Measurements from ENCODE around the gene NR4A1. TPM values are rescaled to one million over a fixed set of nuclear protein-coding genes. Genes with fewer than 3 reads are reported as not detected.
A peak's percentile ranks its signal among the peaks of the same experiment; 100 is the strongest.

The NR4A1 gene
- total RNA-seq, 1 experiment from 2014 or later, result 5.6 TPM

DNA sequence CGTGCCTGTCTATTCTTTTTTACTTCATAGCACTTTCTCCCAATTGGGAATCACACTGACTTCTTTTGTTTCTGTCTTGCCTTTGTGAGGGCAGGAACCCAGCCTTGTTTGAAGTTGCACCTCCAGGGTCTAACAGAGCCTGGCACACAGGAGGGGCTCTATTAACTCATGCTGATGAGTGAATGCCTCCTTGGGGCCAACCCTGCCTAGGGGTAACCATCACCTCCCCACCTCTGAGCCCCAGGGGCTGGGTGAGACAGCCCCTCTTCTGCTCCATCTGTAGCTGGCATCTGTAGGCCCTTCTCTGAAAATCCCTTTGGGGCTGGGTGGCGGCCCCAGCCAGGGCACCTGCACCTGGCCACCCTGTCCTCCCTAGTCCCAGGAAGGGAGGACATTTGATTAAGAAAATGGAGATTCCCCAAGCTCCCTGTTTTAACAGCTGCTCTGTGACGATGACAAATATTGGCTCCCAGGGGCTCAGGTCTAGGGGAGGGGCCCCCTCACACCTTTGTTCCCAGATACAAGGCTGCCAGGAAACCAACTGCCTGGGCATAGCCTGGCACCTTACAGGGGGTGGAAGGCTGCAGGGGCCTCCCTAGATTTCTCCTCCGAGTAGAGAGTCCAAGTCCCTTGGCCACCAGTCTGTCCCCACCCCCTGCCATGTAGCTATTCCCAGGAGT is 32.7 kb upstream of the NR4A1 start:
- DNase-seq (ENCODE audit: low read depth), result no peak

DNA sequence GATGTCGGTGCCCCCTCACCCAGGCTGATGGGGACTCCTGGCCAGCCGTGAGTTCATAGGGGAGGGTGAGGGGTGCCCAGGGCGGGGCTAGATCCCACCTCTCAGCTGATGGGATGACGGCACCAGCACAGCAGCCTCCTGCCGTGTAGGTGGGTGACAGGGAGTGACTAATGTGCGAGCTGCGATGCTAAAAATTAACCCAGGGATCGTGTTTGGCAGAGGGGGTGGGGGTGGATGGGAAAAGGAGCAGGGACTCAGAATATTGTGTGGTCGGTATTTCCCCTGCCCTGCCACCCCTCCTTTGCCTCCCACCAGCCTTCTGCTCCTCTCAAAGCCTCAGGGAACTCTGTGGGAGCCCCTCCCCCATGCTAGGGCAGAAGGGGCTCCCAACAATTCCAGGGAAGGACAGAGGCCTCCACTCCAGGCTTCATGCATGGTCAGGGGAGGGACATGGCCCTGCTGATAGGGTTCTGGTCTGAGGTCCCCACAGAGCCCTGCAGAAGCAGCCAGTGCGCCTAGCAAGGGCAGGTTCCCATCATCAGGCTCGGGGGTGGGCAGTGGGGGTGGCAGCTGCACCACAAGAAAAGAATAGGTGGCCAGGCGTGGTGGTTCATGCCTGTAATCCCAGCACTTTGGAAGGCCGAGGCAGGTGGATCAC is 32.0 kb upstream of the NR4A1 start:
- DNase-seq (ENCODE audit: low read depth), result no peak

- peak; percentile 22 for DNase-seq (ENCODE audit: low read depth)
These were observed 30.5 kb upstream of the NR4A1 start for GRCh38 chr12:52020539-52021336.

- no peak for DNase-seq (ENCODE audit: low read depth)
These were observed 28.4 kb upstream of the NR4A1 start for GRCh38 chr12:52022841-52023181.

DNA sequence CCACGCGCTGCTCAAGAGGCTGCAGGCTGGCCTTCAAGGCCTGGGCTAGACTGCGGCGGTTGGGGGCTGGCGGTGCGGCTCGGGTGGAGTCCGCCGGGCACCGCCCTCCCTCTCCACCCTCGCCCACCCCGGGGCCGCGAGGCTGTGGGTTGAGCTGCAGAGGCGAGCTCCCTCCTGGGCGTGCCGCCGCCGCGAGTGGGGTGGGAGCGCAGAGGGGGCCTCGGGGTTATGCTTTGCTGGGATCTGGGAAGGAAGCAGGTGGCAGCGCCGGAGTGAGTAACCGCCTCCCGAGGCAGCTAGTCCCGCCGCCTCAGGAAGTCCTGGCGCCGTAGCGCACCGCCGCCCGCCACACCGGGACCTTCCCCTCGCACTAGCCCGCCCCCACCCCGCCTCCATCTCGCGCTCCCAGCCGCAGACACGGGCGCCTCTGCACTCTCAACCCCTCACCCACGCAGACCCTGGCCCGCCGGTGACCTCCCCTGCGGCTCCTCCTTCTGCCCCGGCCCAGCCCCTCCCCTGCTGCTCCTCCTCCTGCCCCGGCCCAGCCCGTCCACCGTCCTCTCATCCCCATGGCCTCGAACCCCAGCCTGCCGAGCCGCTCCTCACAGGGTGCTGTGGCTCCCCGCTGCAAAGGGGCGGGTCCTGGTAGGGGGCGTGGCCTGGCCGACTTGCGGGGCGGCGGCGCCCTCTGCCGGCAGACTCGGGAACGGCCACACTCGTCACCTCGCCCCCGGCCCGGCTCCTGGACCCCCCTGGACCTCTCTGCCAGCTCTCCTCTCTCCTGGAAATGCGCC is 27.9 kb upstream of the NR4A1 start:
- peak; percentile 49 for DNase-seq (ENCODE audit: low read depth)

- no peak for DNase-seq (ENCODE audit: low read depth)
These were observed 27.1 kb upstream of the NR4A1 start for GRCh38 chr12:52023976-52024688.

DNA sequence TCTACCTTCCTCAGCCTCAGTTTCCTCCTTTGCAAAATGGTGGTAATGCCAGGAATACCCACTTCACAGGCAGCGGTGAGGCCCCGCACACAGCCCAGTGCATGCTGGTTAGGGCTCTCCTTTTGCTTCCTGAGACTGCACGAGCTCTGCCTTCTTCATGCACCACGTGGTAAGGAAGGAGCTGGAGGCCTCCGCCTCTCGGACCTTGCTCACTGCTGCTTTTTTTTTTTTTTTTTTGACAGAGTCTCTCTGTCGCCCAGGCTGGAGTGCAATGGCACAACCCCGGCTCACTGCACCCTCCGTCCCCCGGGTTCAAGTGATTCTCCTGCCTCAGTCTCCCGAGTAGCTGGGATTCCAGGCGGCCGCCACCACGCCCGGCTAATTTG is 26.4 kb upstream of the NR4A1 start:
- DNase-seq (ENCODE audit: low read depth), result peak; percentile 52

- DNase-seq (ENCODE audit: low read depth), result no peak
These were observed 25.0 kb upstream of the NR4A1 start for GRCh38 chr12:52026263-52026662.

GRCh38 chr12:52027085-52027843 is 24.0 kb upstream of the NR4A1 start:
- no peak for DNase-seq (ENCODE audit: low read depth)

- DNase-seq (ENCODE audit: low read depth), result peak; percentile 72
These were observed 21.6 kb upstream of the NR4A1 start for GRCh38 chr12:52029685-52030084.

DNA sequence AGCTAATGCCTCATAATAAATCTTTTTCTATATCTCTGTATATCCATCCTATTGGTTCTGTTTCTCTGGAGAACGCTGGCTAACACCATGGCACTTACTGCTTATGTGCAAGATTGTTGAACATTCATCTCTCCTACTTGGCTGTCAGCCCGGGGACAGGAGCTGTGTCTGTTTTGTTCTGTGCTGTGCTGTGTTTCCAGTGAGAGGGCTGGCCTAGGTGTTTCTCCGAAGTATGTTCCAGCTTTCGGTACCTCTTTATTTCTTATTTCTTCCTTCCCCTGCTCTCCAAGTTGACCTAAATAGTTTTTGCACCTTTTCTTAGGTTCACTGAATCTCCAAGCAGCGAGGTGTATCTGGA is 18.8 kb upstream of the NR4A1 start:
- peak; percentile 44 for DNase-seq (ENCODE audit: low read depth)

DNA sequence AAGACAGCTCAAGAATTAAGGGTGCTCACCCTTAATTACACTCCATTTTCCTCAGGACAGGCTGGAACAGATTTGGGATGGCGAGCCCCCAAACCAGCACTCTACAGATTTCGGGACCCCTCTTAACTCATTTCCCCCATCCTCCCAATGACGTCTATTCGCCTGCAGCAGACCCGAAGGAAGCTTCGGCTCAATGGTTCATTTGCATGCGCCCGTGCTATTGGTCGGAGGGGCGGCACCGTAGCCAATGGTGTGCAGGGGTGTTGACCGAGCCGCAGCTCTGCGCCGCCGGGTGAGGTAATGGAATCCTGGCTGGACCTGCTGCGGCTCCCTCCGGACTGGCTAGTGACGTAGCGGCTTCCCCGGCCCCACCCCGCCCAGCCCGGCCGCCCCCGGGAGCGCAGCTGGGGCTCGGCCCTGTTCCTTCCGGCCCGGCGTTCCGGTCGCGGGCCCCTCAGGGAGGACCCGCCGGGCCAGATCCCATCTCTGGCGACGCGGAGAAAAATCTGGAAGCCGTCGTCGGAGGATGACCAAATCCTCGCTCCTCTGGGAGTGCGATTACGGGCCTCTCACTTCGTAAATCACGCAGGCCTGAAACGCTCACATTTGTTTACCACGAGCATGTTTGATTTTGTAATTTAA is 18.3 kb upstream of the NR4A1 start:
- peak; percentile 95 for DNase-seq (ENCODE audit: low read depth)

DNA sequence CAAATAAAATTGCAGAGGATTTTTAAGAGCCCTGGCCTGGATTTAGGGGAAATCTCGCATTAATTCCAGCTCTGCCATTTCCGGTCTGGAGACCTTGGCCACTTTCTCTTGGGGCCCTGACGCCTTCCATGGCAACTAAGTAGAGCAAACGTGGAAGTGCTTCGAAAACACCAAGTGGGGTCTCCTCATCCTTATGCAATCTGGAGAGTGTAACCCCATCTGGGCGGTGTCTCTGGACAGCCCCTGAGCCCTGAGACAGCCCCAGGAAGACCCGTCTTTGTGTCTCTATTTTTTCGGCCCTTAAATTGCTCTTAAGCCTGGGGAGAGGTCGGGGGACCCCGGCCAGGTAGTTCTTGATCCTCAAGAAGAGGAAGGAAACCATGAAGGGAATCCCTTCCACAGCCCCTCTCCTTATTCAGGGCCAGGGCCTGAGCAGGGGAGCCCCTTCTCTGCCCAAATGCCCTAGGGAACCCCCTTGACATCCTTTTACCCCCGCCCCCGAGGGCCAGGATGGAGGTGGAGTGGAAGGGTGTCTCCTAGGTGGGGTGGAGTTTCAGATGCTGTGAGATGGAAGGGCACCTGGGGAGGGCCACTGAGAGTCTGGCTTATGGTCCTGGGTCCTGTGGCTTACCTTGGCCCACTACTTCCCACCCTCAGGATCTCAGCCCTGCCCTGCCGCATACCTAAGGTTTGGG is 17.6 kb upstream of the NR4A1 start:
- no peak for DNase-seq (ENCODE audit: low read depth)

- no peak for DNase-seq (ENCODE audit: low read depth)
These were observed 16.1 kb upstream of the NR4A1 start for GRCh38 chr12:52035190-52035589.

DNA sequence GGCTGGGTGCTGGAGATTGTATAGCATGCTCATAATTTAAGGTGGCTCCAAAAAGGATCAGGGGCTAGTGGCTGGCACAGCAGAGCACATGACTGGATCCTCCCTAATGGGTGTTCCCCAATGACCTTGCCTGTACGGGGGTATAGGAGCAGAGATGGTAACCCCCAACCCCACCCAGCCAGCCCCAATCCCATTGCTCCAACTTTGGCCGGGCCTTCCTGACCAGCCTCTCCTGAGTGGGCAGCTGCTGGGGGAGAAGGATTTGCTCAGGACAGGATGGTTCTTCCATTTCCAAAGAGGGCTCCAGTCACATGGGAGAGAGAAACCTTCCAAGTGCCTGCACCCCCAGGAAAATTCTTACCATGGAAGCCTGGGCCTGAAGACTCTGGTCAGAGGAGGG is 15.3 kb upstream of the NR4A1 start:
- no peak for DNase-seq (ENCODE audit: low read depth)

DNA sequence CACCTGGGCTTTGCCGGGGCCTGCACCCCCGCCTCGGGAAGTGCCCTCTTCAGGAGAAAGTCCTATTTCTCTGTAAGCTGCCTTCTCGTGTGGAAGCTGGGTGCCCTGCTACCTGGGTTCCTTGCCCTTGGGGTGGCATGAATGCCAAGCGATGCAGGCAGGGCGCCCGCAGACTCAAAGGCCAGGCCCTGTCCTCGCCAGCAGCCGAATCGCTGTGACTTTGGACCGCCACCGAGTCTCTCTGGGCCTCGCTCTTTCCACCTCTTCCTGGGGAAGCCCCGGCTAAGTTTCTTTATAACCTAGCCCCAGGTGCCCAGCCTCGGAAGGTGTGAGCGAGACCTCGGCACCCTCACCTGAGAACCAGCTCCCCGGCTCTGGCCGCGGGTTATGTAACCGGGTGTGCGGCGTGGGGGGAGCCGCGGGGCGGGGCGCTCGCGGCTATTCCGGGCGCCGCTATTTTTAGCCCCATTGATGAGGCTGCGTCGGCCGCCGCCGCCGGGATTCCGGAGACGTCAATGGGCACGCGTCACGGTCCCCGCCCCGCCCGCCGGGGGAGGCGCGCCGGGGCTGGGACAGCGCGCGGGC is 14.6 kb upstream of the NR4A1 start:
- peak; percentile 78 for DNase-seq (ENCODE audit: low read depth)

- no peak for DNase-seq (ENCODE audit: low read depth)
These were observed 13.9 kb upstream of the NR4A1 start for GRCh38 chr12:52037248-52037861.

GRCh38 chr12:52038447-52038846 is 12.8 kb upstream of the NR4A1 start:
- DNase-seq (ENCODE audit: low read depth), result no peak

DNA sequence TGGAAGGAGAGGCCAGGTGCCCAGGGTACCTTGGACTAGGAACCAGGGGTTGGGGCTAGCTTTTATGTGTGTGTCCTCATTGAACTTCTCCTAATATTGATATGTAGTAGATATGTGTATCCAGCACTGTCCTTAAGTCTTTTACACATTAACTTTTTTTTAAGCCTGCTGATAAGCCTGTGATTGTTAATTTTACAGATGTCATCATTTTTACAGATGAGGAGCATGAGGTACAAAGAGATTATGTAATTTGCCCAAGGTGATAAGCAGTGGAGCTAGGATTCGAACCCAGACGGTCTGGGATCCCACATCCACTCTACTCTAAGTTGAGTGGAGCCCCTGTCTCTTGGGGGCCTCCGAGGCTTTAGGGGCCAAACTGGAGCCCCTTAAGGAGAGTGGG is 10.2 kb upstream of the NR4A1 start:
- DNase-seq (ENCODE audit: low read depth), result no peak

Data from RPMI7951 (cell line).